ENCODE measurements around the gene WEE2. TPM values are rescaled to one million over a fixed set of nuclear protein-coding genes. Genes with fewer than 3 reads are reported as not detected.
"Not testable (repeated sequence)": the region's sequence is repeated elsewhere in the genome, so short reads cannot be mapped to it uniquely, and the experiment has no call there.

Gene WEE2
- total RNA-seq, 1 experiment from 2014 or later, result not detected

DNA sequence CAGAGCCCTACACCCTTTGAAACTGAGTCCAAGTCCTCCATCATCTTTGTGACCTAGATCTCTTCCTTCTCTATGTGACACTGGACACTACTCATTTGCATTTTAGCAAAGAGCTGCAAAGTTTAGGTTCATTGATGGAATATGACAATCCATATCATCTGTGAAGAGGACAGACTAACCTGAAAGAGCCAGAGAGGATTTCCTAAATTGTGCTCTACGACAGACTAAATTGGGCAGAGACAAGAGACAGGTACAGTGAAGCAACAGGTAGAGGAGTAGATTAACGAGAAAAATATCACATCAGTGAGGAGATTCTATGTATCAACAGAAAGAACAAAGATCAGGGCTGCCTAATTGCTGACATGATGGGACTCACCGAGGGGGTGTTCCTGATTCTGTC lies 55.6 kb downstream of the WEE2 start, which contains the start of gene TAS2R3:
Gene TAS2R3 (plus strand): TSS at position 301 of the 400 bp plus-strand sequence. CDS start 62 bp downstream, at position 363.
- Histone ChIP-seq H3K9me3 (ENCODE audit: control insufficient read depth, insufficient read depth, low read depth, low read length) (no peaks in the 10 kb centered on the region), H3K36me3 (ENCODE audit: control insufficient read depth, insufficient read depth, low read length) (peaks cover 2% of the 10 kb centered on the region; the same call in 1 of the 2 replicates), H3K27ac (ENCODE audit: low read length) (no peak within 1 kb of the TSS), H3K4me3 (ENCODE audit: low read depth in 2 of 2, low read length in 2 of 2) (no peak within 1 kb of the TSS), H3K4me1 (ENCODE audit: control insufficient read depth, insufficient read depth, low read length) (no peaks in the 10 kb centered on the region), H3K27me3 (ENCODE audit: control insufficient read depth, insufficient read depth, low read length) (no peaks in the 10 kb centered on the region)
- DNase-seq (ENCODE audit: low read depth, low spot score), result no peak
- ATAC-seq, result no peak
- in situ Hi-C loops (cut with HindIII; ENCODE audit: low pct_unique_long_range_greater_than_20kb, low sequenced_read_pairs) (no loop called here), intact Hi-C loops (cut with micrococcal nuclease; ENCODE audit: unreplicated experiment) (no loop called here)
- no TSS peak for BruUV-seq (replicated peaks)
- CTCF ChIA-PET, result no interaction called here
- POLR2A ChIA-PET, result no interaction called here
- TF ChIP-seq TCF7L2 (IDR thresholded peaks at IDR 0.05; ENCODE audit: low read depth, low read length) (no peak), POLR2AphosphoS5 (IDR thresholded peaks at IDR 0.05; ENCODE audit: low read depth, low read length) (no peak), SIN3A (IDR thresholded peaks at IDR 0.05; ENCODE audit: borderline replicate concordance, insufficient read depth, low read depth, low read length) (no peak)
- TF ChIP-seq, protein P1, sequence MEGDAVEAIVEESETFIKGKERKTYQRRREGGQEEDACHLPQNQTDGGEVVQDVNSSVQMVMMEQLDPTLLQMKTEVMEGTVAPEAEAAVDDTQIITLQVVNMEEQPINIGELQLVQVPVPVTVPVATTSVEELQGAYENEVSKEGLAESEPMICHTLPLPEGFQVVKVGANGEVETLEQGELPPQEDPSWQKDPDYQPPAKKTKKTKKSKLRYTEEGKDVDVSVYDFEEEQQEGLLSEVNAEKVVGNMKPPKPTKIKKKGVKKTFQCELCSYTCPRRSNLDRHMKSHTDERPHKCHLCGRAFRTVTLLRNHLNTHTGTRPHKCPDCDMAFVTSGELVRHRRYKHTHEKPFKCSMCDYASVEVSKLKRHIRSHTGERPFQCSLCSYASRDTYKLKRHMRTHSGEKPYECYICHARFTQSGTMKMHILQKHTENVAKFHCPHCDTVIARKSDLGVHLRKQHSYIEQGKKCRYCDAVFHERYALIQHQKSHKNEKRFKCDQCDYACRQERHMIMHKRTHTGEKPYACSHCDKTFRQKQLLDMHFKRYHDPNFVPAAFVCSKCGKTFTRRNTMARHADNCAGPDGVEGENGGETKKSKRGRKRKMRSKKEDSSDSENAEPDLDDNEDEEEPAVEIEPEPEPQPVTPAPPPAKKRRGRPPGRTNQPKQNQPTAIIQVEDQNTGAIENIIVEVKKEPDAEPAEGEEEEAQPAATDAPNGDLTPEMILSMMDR (IDR thresholded peaks at IDR 0.05), result no peak
- TF ChIP-seq, protein P2, sequence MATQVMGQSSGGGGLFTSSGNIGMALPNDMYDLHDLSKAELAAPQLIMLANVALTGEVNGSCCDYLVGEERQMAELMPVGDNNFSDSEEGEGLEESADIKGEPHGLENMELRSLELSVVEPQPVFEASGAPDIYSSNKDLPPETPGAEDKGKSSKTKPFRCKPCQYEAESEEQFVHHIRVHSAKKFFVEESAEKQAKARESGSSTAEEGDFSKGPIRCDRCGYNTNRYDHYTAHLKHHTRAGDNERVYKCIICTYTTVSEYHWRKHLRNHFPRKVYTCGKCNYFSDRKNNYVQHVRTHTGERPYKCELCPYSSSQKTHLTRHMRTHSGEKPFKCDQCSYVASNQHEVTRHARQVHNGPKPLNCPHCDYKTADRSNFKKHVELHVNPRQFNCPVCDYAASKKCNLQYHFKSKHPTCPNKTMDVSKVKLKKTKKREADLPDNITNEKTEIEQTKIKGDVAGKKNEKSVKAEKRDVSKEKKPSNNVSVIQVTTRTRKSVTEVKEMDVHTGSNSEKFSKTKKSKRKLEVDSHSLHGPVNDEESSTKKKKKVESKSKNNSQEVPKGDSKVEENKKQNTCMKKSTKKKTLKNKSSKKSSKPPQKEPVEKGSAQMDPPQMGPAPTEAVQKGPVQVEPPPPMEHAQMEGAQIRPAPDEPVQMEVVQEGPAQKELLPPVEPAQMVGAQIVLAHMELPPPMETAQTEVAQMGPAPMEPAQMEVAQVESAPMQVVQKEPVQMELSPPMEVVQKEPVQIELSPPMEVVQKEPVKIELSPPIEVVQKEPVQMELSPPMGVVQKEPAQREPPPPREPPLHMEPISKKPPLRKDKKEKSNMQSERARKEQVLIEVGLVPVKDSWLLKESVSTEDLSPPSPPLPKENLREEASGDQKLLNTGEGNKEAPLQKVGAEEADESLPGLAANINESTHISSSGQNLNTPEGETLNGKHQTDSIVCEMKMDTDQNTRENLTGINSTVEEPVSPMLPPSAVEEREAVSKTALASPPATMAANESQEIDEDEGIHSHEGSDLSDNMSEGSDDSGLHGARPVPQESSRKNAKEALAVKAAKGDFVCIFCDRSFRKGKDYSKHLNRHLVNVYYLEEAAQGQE (IDR thresholded peaks at IDR 0.05; ENCODE audit: insufficient read depth in 1 of 2, low read depth in 2 of 2, low read length in 1 of 2), result no peak

DNA sequence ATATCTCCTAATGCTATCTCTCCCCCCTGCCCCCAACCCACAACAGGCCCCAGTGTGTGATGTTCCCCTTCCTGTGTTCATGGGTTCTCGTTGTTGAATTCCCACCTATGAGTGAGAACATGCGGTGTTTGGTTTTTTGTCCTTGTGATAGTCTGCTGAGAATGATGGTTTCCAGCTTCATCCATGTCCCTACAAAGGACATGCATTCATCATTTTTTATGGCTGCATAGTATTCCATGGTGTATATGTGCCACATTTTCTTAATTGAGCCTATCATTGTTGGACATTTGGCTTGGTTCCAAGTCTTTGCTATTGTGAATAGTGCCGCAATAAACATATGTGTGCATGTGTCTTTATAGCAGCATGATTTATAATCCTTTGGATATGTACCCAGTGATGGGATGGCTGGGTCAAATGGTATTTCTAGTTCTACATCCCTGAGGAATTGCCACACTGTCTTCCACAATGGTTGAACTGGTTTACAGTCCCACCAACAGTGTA lies 62.0 kb downstream of the WEE2 start:
- H3K9me3 ChIP-seq (ENCODE audit: control insufficient read depth, insufficient read depth, low read depth, low read length); CTCF ChIA-PET; H3K4me3 ChIP-seq (ENCODE audit: low read depth in 2 of 2, low read length in 2 of 2); H3K4me1 ChIP-seq (ENCODE audit: control insufficient read depth, insufficient read depth, low read length); intact Hi-C loops (cut with micrococcal nuclease; ENCODE audit: unreplicated experiment); H3K27me3 ChIP-seq (ENCODE audit: control insufficient read depth, insufficient read depth, low read length); in situ Hi-C loops (cut with HindIII; ENCODE audit: low pct_unique_long_range_greater_than_20kb, low sequenced_read_pairs); BruUV-seq (replicated peaks); H3K27ac ChIP-seq (ENCODE audit: low read length); H3K36me3 ChIP-seq (ENCODE audit: control insufficient read depth, insufficient read depth, low read length); DNase-seq (ENCODE audit: low read depth, low spot score); ATAC-seq; POLR2A ChIA-PET: not testable (repeated sequence)

DNA sequence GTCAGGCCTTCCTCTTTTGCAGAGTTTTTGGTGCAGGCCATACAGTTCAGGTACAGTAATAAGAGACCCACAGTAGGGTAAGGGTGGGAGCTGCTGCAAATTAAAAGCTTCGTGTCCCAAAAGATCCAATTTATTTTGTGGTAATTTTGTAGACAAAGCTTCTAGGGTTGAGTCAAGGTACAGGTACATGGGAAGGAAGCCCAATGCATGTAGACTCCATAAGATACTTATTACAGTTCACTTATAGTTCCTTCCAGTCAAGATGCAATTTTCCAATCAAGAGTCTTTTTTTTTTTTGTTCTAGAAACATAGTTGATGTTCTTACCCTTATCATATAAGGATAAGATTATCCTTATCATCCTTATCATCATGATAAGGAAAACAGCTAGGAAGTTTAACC lies 68.2 kb downstream of the WEE2 start, which contains the start of gene TAS2R4:
Gene TAS2R4 (plus strand): TSS at position 301 of the 400 bp plus-strand sequence. CDS start 1,815 bp downstream, outside the sequence.
- CTCF ChIA-PET, result no interaction called here
- intact Hi-C loops (cut with micrococcal nuclease; ENCODE audit: unreplicated experiment), result no loop called here

More for the DNA sequence above, 68.2 kb downstream of the WEE2 start, which contains the start of gene TAS2R4:
- no peaks in the 10 kb centered on the region for H3K27me3 ChIP-seq (ENCODE audit: control insufficient read depth, insufficient read depth, low read length)
- H3K27ac ChIP-seq (ENCODE audit: low read length), result no peak within 1 kb of the TSS
- H3K4me1 ChIP-seq (ENCODE audit: control insufficient read depth, insufficient read depth, low read length), result no peaks in the 10 kb centered on the region
- DNase-seq (ENCODE audit: low read depth, low spot score) (no peak), ATAC-seq (no peak)
- H3K4me3 ChIP-seq (ENCODE audit: low read depth in 2 of 2, low read length in 2 of 2), result no peak within 1 kb of the TSS
- POLR2A ChIA-PET, result no interaction called here
- TF ChIP-seq SIN3A (IDR thresholded peaks at IDR 0.05; ENCODE audit: borderline replicate concordance, insufficient read depth, low read depth, low read length) (no peak), TCF7L2 (IDR thresholded peaks at IDR 0.05; ENCODE audit: low read depth, low read length) (no peak), POLR2AphosphoS5 (IDR thresholded peaks at IDR 0.05; ENCODE audit: low read depth, low read length) (no peak)
- TF ChIP-seq, protein P2 (IDR thresholded peaks at IDR 0.05; ENCODE audit: insufficient read depth in 1 of 2, low read depth in 2 of 2, low read length in 1 of 2), result no peak
- TF ChIP-seq, protein P1 (IDR thresholded peaks at IDR 0.05), result no peak
- in situ Hi-C loops (cut with HindIII; ENCODE audit: low pct_unique_long_range_greater_than_20kb, low sequenced_read_pairs), result no loop called here
- H3K36me3 ChIP-seq (ENCODE audit: control insufficient read depth, insufficient read depth, low read length), result no peaks in the 10 kb centered on the region
- BruUV-seq (replicated peaks), result no TSS peak
- no peaks in the 10 kb centered on the region for H3K9me3 ChIP-seq (ENCODE audit: control insufficient read depth, insufficient read depth, low read depth, low read length)
